NB4 (cell line): ENCODE results near the gene F2RL1.

Experiments used
- CTCF ChIP-seq: IDR thresholded peaks from one replicate; pipeline ENCODE4 v1.5.1; 2012; ENCODE audit warnings: low read depth, low read length
- POLR2A ChIP-seq: IDR thresholded peaks from 2 replicates; pipeline ENCODE4 v1.6.1; 2011; ENCODE audit warnings: mild to moderate bottlenecking; ENCODE audit not compliant: insufficient read length; ENCODE audit errors: extremely low read depth

DNA sequence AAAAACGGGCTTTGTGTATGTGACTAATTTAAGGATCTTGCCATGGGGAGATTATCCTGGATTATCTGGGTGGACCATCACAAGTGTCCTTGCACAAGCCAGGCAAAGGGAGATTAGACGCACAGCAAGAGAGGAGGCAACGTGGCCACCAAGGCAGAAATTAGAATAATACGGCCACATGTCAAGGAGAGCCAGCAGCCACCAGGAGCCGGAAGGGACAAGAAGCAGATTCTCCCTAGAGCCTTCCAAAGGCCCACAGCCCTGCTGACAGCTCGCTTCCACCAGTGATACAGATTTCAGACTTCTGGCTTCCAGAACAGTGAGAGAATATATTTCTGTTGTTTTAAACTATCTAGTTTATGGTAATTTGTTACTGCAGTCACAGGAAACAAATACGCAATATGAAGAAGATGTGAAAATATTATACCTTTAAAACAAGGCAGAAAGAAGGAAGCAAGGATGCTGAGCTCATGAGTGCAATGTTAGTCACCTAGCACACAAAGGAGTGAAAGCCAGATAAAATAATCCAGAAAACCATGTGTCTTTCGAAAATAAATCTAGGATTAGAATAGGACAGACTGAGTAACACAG lies 28.7 kb upstream of the F2RL1 start:
- TF ChIP-seq CTCF = no peak
- no peak for TF ChIP-seq POLR2A
